RWPE1 (cell line): ENCODE results near the gene XIST.
A peak's percentile ranks its signal among the peaks of the same experiment; 100 is the strongest.

Experiments
- CTCF ChIA-PET: fragments of 350-600 bp; sonication (Branson Sonifier 250); formaldehyde crosslinking; extraction: SDS; loops from one replicate; lab custom pipeline; 2021; lab: Yijun Ruan, JAX
- POLR2A ChIA-PET: fragments of 400-600 bp; formaldehyde crosslinking; extraction: SDS; loops from one replicate; lab custom pipeline; 2020; ENCODE audit warnings: antibody characterized with exemption; ENCODE audit not compliant: low non-redundant PET; lab: Yijun Ruan, JAX
- DNase-seq: peaks from one replicate; pipeline ENCODE4 v3.0.0; 2012; ENCODE audit warnings: low spot score
- H3K27ac ChIP-seq: fragments of 450-650 bp; 2 replicates; pipeline ENCODE4 v1.5.1; 2017
- CTCF ChIP-seq: fragments of 450-650 bp; conservative IDR thresholded peaks from 2 replicates; pipeline ENCODE4 v1.5.1; 2017; ENCODE audit warnings: low read depth, mild to moderate bottlenecking

XIST gene

GRCh38 chrX:73850124-73851013 lies 2.1 kb downstream of the XIST start:
- CTCF ChIA-PET: no interaction called here
- peak; percentile 5 for DNase-seq
- no peak for TF ChIP-seq CTCF
- POLR2A ChIA-PET: no interaction called here
- no peak overlapping the region for H3K27ac ChIP-seq

- no peak for DNase-seq
- no peak for TF ChIP-seq CTCF
- ChIA-PET CTCF (no interaction called here), POLR2A (no interaction called here)
- H3K27ac ChIP-seq: no peak overlapping the region
These were observed 3.4 kb downstream of the XIST start for GRCh38 chrX:73849073-73849472.

GRCh38 chrX:73847991-73848390 lies 4.5 kb downstream of the XIST start:
- POLR2A ChIA-PET: no interaction called here
- H3K27ac ChIP-seq: no peak overlapping the region
- DNase-seq: no peak
- no peak for TF ChIP-seq CTCF
- CTCF ChIA-PET: no interaction called here

DNA sequence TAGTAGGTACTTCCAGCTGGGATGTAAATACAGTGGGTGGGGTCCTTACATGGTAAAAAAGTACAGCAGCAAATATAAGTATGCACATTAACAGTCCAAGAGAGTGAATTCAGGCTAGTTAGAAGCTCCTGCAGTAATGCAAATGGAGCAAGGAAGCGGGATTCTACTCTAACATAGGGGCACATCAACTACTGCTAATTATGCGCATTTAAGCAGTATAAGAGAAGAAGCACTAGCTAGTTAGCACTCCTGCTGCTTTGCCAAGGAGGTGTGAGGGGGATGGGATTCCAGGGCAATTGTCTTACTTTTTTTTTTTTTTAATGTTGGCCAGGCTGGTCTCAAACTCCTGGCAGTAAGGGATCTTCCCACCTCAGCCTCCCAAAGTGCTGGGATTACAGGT lies 5.4 kb downstream of the XIST start:
- ChIA-PET CTCF (no interaction called here), POLR2A (no interaction called here)
- TF ChIP-seq CTCF: no peak
- DNase-seq: no peak
- no peak overlapping the region for H3K27ac ChIP-seq

- TF ChIP-seq CTCF: no peak
- DNase-seq: no peak
- no peak overlapping the region for H3K27ac ChIP-seq
- CTCF ChIA-PET: no interaction called here
- POLR2A ChIA-PET: no interaction called here
These were observed 9.8 kb downstream of the XIST start for GRCh38 chrX:73842541-73843234.

DNA sequence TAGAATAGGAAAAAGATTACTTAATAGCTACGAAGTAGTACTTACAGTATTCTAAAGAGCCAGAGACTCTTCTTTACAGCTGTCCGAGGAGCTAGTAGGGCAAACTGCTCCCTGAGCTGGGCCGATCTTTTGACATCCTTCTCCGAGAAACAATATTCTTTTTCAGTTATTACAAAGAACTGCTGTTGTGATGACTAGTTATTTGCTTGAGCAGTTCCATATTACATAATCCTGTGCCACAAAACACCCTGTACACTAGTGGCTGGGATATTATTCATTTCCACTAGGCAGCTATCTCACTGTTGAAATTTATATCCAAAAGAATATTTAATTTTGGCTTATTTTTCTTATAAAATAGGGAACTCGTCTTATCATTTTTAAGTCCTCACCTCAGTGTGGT lies 11.2 kb downstream of the XIST start:
- ChIA-PET POLR2A (no interaction called here), CTCF (no interaction called here)
- DNase-seq: no peak
- TF ChIP-seq CTCF: no peak
- H3K27ac ChIP-seq: no peak overlapping the region
